Stimulated activated naive CD4-positive, alpha-beta T cell treated with Interleukin-2 at 50 U/mL for 16 hours (primary cell): ENCODE measurements around the gene GBP4.

ENCODE experiments used
- DNase-seq: peaks from one replicate; lab custom pipeline; 2025; lab: John Stamatoyannopoulos, UW

Gene GBP4

DNA sequence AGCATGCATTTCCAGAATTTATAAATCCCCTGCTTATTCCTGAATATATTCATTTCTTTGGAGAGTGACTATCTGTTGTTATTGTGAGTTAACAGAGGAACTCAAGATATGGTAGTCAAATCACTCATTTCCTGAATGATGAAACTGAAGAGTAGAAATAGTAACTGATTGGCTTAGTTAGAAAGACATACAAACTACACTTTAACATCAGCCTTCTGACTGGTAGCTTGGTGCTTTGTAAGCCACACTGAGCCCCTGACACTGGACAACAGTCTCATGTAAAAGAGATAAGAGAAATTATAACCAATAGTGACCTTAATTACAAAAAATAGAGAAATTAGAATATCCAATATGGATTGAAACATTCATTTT lies 27.7 kb downstream of the GBP4 start:
- DNase-seq, result no peak

GRCh38 chr1:89170170-89171066 lies 28.3 kb downstream of the GBP4 start:
- no peak for DNase-seq

- DNase-seq, result no peak
Observed at GRCh38 chr1:89169166-89169565, 29.6 kb downstream of the GBP4 start.

- DNase-seq, result no peak
Observed at GRCh38 chr1:89167590-89168230, 31.0 kb downstream of the GBP4 start.

DNA sequence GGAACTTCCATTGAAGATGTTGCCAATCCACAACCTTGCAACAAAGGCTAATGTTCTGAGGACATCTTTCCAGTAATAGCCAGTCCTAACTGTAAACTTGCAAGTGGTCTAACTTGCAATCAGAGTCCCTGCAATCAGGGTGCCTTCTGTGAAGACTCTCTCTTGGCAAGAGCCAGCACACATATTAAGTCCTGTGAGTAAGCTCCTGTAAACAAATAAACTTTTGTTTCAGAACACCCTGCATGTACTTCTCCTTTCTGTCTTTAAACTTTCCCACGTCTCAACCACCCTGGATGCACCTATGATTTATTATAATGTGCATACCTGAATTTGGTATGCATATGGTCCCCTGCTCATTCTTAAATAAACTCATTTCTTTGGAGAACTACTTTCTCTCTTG lies 32.0 kb downstream of the GBP4 start:
- no peak for DNase-seq

GRCh38 chr1:89165811-89166210 lies 32.9 kb downstream of the GBP4 start:
- DNase-seq, result no peak

- DNase-seq, result no peak
Observed at GRCh38 chr1:89151047-89151446, 47.7 kb downstream of the GBP4 start.

GRCh38 chr1:89149976-89150375 lies 48.8 kb downstream of the GBP4 start:
- no peak for DNase-seq

DNA sequence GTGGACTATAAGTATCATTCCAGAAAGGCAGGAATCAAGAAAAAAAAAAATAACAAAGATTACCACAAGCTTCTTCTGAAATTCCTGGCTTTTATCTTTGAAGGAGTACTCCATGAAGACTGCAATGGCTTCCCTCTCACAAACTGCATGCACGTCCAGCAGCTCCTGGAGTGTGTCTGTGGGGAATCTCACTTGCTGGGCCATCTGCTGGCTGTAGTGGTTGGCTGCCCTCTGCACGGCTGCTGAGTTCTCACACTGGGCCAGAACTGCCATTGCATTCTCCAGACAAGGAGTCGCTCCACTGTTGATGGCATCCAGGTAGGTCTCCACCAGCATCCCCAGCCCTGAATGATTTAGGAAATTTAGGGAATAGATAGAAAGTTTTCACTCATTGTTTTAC lies 49.5 kb downstream of the GBP4 start:
- DNase-seq, result no peak

GRCh38 chr1:89147678-89148658 lies 50.8 kb downstream of the GBP4 start:
- no peak for DNase-seq

DNA sequence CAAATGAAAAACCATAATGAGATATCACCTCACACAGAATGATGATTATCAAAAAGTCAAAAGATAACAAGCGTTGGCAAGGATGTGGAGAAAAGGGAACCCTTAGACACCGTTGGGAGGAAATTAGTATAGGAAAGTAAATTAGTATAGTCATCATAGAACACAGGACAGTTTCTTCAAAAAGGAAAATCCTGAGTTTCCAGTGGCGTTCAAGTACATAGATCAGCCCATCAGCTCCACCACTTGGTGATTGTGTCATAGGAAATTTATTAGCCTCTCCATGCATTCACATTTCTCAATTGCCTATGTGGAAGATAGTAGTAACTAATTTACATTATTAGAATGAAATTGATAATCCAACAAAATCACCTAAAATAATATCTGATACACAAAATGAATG lies 52.0 kb downstream of the GBP4 start:
- no peak for DNase-seq

- no peak for DNase-seq
Observed at GRCh38 chr1:89143484-89143883, 55.3 kb downstream of the GBP4 start.

DNA sequence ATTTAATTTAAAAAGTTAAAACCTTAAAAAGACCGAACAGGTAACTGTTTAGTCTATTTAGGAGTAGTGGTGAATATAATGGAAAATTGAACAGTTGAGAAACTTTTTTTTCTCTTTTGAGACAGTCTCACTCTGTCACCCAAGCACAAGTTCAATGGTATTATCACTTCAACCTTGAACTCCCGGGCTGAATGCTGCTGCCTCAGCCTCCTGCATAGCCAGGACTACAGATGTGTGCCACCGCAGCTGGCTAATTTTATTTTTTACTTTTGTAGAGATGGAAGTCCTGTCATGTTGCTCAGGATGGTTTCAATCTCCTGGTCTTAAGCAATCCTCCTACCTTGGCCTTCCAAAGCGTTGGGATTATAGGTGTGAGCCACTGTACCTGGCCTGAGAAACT lies 56.6 kb downstream of the GBP4 start:
- no peak for DNase-seq

DNA sequence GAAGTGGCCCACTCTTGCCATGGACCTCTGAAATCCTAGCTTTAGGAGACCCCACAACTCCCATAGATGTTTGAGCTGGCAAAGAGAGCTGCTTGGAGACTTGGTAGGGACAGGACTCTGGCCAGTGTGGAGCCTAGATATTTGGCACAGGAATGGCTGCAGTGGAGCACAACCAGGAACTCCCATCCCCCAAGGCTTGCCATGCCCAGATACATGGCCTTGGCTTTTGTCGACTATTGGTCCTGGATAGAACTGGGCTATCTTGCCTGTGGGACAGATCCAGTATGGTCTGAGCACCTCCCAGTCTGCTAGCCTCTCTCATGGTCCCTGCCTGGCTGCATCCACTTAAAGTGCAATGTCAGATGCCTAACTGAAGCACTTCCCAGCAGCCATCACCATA lies 65.0 kb downstream of the GBP4 start:
- DNase-seq, result no peak
